RWPE1 (cell line): ENCODE results near the gene FOXL1.

Experiments used
- CTCF ChIA-PET: fragments of 350-600 bp; sonication (Branson Sonifier 250); formaldehyde crosslinking; extraction: SDS; loops from one replicate; lab custom pipeline; 2021; lab: Yijun Ruan, JAX
- POLR2A ChIA-PET: fragments of 400-600 bp; formaldehyde crosslinking; extraction: SDS; loops from one replicate; lab custom pipeline; 2020; ENCODE audit warnings: antibody characterized with exemption; ENCODE audit not compliant: low non-redundant PET; lab: Yijun Ruan, JAX
- DNase-seq: peaks from one replicate; pipeline ENCODE4 v3.0.0; 2012; ENCODE audit warnings: low spot score
- H3K27ac ChIP-seq: fragments of 450-650 bp; 2 replicates; pipeline ENCODE4 v1.5.1; 2017
- CTCF ChIP-seq: fragments of 450-650 bp; conservative IDR thresholded peaks from 2 replicates; pipeline ENCODE4 v1.5.1; 2017; ENCODE audit warnings: low read depth, mild to moderate bottlenecking

Gene FOXL1

GRCh38 chr16:86597126-86597879, 19.0 kb downstream of the FOXL1 start:
- CTCF ChIA-PET = interaction anchor here (0.6 kb wide), 1 partner anchor 16 kb away, joined by 3 read pairs; no protein-coding TSS in a partner anchor
- POLR2A ChIA-PET = interaction anchor here (0.5 kb wide), 1 partner anchor 41 kb away, joined by 3 read pairs; no protein-coding TSS in a partner anchor
- no peak for DNase-seq
- H3K27ac ChIP-seq = no peak overlapping the region
- TF ChIP-seq CTCF = no peak

- no peak for DNase-seq
- TF ChIP-seq CTCF = no peak
- ChIA-PET CTCF (interaction anchor here (0.6 kb wide), 1 partner anchor 15 kb away, joined by 3 read pairs; no protein-coding TSS in a partner anchor), POLR2A (interaction anchor here (0.5 kb wide), 1 partner anchor 42 kb away, joined by 3 read pairs; no protein-coding TSS in a partner anchor)
- H3K27ac ChIP-seq = no peak overlapping the region
Measured at GRCh38 chr16:86597880-86598606, 19.7 kb downstream of the FOXL1 start.

- no peak for TF ChIP-seq CTCF
- CTCF ChIA-PET = no interaction called here
- no peak for DNase-seq
- no peak overlapping the region for H3K27ac ChIP-seq
- POLR2A ChIA-PET = no interaction called here
Measured at GRCh38 chr16:86598607-86599565, 20.5 kb downstream of the FOXL1 start.

GRCh38 chr16:86601356-86601755, 23.0 kb downstream of the FOXL1 start:
- H3K27ac ChIP-seq = no peak overlapping the region
- no peak for TF ChIP-seq CTCF
- DNase-seq = no peak
- POLR2A ChIA-PET = no interaction called here
- CTCF ChIA-PET = interaction anchor here (0.7 kb wide), 1 partner anchor 29 kb away, joined by 3 read pairs; no protein-coding TSS in a partner anchor

GRCh38 chr16:86602521-86602920, 24.2 kb downstream of the FOXL1 start:
- POLR2A ChIA-PET = no interaction called here
- no peak for DNase-seq
- no peak for TF ChIP-seq CTCF
- CTCF ChIA-PET = no interaction called here
- no peak overlapping the region for H3K27ac ChIP-seq
